Measurements from ENCODE around the gene C9orf50.

C9orf50 gene

DNA sequence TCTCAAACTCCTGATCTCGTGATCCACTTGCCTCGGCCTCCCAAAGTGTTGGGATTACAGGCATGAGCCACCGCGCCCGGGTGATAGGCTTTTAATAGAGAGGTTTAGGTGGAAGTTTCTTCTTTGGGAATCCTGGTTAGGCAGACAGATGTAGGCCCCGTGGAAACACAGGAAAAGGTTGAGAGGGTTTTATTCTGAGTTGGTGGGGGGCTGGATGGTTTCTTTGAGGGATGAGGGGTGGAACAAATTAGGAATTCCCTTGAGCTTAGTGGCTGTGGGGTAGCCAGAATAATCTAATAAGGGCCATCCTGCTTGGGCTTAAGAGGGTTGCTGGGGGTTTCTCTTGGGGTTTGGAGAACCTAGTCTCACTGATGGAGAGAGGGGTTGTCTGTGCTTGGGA lies 30.4 kb downstream of the C9orf50 start:
- DNase-seq (ENCODE audit: low spot score) = no peak

DNA sequence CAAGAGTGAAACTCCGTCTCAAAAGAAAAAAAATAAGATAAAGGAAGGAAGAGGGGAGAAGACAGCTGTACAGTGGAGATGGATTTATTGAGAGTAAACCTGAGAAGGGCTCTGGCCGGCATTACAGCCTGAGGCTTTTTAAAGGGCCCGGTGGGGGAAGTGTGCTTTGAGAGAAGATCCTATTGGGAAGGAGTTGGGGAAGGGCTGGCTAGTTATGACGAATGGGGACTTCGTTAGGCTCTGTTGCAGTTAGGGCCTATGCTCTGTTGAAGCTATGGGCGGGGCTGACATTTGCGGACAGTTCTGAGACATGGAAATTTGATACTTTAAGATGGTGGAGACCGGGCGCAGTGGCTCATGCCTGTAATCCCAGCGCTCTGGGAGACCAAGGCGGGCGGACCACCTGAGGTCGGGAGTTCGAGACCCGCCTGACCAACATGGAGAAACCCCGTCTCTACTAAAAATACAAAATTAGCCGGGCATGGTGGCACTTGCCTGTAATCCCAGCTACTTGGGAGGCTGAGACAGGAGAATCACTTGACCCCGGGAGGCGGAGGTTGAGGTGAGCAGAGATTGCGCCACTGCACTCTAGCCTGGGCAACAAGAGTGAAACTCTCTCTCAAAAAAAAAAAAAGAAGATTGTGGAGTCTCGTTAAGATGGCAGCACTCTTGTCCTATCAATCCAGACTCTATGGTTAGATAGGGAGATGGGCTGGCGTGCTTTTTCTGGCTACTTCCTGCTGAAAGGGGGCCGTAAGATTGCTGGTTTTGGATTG lies 33.2 kb downstream of the C9orf50 start:
- no peak for DNase-seq (ENCODE audit: low spot score)

DNA sequence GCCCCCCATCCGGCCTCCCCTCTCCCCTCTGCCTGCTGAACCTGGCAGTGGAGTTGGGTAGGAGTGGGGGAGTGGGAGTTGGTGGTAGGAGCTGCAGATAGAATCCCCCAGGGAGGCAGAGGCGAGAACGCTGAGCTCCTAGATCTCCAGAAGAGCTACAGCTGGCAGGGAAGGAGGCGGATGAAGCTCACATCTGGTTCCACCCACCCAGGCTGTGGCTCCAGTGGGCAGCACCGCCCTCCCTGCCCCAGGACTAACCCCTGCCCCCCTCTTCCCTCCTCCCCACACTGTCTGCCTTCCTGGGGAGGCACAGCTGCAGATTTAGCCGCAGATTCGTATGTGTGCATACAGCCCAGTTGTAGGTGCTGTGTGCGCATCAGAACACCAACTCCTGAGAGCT lies 34.2 kb downstream of the C9orf50 start:
- no peak for DNase-seq (ENCODE audit: low spot score)

DNA sequence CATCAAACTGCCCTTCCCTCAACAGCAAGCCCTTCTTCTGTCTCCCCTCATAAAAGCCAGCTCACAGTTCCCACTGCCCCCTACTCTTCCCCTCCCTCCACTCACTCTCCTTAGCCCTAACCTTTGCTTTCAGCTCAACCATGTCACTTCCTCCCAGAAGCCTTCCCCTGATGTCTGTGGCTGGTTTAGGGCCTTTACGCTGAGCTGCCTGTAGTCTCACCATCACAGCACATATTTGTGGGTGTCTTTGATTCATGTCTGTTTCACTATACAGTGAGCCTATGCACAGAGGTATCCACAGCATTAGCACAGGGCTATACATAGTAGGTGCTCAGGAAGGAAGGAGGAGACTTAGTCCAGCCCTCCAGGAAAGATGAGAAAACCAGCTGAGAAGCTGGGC lies 34.7 kb downstream of the C9orf50 start:
- DNase-seq (ENCODE audit: low spot score) = no peak

DNA sequence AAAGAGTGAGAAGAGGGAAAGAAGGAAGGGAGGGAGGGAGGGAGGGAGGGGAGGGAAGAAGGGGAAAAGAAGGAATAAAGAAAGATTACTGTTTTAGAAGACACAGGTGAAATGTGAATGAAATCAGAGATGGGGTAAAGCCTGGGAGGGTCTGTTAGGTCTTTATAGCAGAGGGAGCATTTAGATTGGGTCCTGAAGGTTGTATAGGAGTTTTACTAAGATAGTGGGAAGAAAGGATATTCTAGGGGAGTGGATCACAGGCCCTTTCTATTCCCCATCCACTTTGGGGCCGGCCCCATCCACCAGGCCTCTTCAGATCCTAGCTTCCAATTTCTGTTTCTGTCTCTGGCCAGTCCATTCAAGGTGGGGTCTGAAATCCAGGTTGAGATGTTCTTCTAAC lies 35.5 kb downstream of the C9orf50 start:
- DNase-seq (ENCODE audit: low spot score) = no peak

DNA sequence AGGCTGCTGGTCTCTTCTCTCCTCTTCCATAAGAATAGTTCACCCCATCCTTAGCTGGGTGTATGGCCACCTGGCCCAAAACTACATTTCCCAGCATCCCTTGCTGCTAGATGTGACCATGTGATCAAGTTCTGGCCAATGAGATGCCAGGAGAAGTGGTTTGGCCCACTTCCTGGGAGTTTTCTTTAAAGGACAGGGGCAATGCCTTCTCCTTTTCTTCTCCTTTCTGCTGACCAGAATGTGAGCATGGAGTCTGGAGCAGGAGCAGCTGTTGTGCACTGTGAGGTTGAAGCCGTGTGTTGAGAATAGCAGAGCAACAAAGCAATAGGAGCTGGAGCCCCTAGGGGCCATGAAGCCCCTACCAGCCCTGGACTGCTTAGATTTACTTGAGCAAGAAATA lies 36.8 kb downstream of the C9orf50 start:
- peak; percentile 78 for DNase-seq (ENCODE audit: low spot score)

DNA sequence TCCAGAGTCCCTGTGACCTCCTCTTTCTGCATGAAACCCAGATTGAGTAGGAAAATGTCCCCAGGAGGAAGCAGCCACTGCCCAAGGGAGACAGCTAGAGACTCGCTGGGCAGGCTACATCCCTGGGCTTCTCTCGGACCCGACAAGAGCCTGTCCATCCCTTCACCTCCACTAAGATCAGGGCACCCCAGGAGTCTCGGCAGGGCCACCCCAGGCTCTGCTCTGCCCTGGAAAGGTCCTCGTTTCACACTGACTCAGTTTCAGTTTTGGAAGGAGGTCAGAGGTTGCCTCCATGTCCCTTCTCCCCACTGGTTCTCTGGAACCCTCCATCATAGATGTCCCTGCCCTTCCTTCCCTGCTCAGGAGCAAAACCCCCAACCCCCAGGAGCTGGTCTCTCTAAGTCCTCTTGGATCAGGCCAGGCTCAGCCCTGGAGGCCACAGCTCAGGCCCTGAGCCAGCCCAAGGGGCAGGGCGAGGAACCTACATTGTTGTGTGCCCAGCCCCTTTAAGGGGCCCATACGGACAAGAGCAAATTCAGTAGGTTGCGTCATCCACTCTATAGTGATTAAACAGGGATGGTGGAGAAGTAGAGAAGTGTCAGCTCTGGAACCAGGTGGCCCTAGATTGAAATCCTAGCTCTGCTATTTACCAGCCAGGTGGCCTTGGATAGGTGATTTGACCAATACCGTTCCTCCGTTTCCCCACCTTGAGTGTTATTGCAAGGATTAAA lies 37.4 kb downstream of the C9orf50 start:
- DNase-seq (ENCODE audit: low spot score) = no peak

DNA sequence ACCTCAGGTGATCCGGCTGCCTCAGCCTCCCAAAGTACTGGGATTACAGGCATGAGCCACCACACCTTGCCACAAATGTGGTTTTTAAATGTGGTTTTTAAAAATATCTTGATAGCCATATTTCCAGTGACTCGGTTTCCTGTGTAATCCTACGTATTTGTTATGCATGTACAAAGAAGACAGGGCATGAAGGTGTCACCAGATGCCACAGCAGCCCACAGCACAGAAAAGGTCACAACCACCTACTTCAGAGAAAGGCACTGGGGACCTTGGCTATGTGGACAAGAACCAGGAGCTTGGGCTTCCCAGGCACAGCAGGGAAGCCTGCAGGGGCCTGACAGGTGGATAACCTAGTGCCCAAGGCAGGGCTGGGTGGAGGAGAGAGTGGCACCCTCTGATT lies 38.0 kb downstream of the C9orf50 start:
- no peak for DNase-seq (ENCODE audit: low spot score)

DNA sequence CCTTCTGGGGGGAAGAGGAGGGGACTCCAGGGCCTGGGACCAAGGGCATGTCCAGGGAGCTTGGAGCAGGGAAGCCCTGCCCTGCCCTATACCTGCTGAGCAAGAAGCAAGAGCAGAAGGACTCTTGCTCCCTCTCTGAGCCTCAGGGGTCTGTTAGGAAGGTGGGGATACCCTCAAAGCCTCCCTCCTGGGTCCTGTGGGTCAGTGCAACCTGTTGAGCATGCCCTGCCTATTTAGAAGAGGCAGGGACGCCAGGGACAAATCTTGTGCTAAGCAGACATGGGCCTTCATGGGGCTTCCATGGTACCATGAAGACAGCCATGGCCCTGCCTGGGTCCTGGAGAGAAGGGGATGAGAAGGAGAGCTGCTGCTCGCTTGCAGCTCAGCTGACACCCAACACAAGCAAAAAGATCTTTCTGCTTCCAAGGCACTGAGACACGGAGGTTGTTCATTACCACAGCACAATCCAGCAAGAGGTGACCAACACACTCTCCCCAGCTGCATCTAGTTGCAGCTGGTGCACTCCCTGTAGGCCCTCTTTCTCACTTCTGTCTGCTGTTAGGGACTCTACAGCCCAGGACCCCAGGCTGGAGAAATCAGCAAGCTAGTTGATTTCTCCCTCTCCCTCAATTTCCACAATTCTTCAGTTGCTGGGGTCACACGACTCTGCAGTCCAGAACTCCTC lies 39.3 kb downstream of the C9orf50 start:
- no peak for DNase-seq (ENCODE audit: low spot score)

DNA sequence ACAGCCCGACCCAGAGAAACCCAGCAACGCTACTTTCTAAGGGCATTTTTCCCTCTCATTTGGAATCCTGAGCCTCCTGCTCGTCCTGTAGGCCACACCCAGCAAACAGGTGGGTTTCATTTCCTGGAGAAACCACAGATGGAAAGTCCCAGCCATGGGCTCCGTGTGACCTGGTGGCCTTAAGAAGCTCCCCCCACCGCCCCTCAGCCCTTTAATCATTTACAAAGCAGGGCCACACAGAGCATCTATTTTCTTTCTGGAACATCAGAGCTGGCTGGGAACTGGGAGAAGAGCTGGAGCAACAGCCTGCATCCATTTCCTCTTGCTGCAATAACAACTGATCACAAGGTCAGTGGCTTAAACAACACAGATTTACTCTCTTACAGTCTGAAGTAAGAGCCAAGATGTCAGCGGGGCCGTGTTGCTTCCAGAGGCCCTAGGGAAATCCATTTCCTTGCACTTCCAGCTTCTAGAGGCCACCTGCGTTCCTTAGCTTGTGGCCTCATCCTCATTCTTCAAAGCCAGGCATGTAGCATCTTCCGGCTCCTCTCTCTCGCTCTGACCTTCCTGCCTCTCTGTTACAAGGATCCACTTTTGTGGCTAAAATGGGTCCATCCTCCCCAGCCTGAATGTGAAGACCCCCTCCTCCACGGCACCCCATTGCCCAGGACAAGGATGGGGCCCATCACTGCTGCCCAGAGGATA lies 40.5 kb downstream of the C9orf50 start:
- DNase-seq (ENCODE audit: low spot score) = no peak

DNA sequence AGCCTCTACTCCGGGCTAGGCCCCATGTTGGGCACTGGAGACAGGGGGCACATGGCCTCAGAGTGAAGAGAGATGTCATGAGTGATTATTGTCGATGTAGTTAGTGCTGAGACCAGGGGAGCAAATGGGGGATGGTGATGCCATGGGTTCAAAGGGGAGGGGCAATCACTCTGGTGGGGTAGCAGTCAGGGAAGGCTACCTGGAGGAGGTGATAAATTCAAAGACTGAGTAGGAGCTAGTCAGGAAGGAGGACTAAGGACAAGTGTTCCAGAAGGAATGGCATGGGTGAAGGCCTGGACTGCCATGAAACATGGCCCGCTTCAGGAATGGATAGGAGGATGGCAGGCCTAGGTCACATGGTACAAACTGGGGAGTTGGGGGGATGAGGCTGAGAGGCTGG lies 41.6 kb downstream of the C9orf50 start:
- DNase-seq (ENCODE audit: low spot score) = no peak

DNA sequence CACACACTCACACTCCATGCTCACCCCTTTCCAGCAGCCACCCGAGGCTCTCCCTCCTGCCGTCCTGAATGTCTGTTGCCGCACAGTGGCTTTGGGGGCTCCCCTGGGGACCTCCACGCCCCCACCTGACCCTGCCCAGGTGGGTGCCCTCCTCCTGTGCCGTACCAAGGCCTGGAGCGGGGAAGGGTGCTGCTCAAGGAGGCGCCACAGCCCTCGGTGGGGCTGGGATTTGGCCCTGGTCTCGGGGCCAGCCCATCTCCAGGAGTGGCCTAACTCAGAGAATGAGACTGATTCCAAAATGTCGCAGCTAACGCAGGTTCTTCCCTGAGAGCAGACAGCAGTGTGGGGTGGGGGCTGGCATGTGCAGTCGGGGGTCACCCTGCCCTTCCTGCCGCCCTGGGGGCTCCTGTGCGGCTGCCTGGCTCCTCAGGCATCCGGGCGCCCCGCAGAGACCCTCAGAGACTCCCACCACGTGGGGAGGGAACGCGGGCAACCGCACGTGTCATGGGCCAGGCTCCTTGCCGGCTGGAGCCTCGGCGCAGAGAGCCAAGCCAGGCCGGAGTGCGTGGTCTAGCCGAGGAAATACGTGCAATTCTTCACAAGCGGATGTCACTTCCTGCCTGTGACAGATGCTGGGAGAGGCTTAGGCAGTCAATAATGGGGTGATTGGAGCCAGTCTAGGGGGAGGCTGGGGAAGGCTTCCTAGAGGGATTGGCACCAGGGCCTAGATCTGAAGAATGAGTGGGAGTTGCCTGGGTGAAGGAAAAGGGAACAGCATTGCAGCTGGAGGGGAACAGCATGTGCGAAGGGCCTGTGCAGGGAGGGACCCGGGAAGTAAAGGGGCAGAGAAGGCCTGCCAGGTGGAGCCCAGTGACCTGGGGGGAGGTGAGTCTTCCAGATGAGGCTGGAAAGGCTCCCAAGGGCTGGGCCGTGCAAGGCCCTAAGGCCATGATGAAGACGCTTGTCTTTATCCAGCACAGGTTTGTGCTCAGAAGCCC lies 44.1 kb downstream of the C9orf50 start:
- no peak for DNase-seq (ENCODE audit: low spot score)

DNA sequence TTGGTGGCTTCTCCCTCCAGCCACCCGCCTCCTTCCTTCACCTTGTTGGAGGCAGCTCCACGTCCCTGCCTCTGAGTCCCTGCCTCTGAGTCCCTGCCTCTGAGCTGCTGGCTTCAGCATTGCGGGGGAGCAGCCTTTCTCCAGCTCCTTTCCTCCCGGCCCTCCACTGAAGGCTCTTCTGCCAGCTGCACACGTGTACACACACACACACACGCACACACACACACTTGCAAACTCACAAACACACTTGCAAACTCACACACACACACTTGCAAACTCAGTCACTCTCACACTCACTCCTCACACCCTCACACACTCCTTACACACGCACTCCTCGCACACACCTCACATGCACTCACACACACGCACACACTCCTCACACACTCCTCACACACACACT lies 45.1 kb downstream of the C9orf50 start:
- no peak for DNase-seq (ENCODE audit: low spot score)

DNA sequence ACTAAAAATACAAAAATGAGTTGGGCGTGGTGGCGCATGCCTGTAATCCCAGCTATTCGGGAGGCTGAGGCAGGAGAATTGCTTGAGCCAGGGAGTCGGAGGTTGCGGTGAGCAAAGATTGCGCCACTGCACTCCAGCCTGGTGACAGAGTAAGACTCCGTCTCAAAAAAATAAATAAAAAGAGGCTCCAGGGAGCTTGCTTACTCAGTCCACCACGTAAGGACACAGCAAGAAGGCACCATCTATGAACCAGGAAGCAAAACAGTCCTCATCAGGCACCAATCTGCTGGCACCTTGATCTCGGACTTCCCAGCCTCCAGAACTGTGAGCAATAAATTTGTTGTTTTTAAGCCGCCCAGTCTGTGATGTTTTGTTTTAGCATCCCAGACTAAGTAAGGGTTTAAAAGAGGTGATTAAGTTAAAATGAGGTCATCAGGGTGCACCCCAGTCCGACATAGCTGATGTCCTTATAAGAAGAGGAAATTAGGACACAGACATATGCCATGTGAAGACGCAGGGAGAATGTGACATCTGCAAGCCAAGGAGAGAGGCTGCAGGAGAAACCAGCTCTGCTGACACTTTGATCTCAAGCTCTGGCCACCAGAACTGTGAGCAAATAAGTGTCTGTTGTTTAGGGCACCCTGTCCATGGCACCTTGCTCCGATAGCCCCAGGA lies 45.9 kb downstream of the C9orf50 start:
- DNase-seq (ENCODE audit: low spot score) = no peak

DNA sequence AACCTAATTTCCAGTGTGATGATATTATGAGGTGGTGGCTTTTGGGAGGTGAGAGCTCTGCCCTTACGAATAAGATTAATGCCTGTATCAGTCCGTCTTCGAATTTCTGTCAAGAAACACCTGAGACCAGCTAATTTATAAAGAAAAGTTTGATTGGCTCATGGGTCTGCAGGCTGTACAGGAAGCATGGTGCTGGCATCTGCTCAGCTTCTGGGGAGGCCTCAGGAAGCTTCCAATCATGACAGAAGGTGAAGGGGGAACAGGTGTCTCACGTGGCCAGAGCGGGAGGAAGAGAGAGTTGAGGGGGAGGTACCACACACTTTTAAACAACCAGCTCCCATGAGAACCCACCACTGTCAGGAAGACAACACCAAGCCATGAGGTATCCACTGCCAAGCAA lies 46.9 kb downstream of the C9orf50 start:
- DNase-seq (ENCODE audit: low spot score) = no peak

DNA sequence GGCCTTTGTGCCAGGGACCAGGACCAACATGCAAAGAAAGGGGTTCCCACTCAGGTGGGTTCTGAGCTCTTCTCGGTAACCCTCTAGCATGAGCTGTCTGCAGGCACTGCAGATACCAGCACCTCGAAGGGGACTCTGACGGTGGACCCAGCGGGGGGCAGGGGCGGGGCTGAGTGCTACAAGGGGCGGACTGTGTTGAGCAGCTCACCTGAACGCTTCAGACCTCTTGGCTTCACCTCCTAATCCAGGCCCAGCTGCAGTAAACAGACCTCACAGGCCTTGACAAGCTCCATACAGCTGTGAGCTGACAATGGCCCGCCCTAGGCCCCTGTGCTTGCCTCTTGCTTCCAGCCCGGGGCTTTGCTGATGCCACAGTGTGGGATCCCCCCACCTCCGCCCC lies 48.4 kb downstream of the C9orf50 start:
- DNase-seq (ENCODE audit: low spot score) = no peak

DNA sequence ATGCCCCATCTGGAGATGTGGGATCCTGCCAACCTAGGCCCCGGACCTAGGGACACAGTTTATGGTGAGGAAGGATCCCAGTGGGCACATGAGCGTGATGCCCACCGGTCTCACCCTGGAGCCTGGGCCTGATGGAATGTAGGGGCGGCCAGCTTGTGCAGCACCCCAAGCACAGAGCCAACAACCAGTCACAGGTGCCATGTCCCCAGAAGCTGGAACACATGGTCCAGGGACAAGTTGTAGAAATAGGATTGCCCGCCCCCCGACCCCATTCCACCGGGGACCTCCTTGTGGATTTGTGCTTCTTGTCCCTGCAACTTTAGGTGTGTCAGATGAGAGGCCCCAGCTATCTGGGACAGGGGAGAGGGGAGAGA lies 48.9 kb downstream of the C9orf50 start:
- no peak for DNase-seq (ENCODE audit: low spot score)

DNA sequence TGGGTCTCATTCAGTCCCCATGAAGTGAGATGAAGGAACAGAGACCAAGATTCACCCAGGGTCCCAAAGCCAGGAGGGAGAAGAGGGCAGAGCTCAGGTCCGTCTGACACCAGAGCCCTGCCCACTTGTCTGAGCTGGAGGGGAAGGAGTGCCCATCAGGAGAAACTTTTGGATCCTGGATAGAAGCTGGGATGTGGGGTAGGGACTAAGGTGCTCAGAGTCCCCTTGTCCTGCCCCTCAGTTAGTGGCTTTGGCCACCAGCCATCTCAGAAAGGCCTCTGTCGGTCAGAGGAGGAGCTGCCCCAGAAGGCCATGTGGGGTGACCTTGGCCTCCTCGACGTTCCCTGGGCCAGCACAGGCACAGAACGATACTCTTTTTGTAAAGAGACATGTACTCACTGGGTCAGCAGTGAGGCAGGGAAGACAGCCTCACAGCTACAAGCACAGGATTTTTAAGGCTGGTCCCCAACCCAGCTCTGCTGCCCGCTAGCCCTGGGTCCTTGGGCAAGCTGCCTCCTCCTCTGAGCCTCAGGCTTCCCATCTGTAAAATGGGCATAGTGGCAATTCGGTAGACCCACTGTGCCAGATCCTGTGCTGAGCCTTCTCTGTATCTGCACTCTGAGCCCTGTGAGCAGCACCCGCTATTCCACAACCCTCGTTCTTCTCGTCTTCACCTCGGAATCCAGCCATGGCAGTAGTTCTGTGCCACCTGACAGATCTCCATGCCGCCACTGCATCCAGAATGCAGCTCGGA lies 49.4 kb downstream of the C9orf50 start:
- no peak for DNase-seq (ENCODE audit: low spot score)

DNA sequence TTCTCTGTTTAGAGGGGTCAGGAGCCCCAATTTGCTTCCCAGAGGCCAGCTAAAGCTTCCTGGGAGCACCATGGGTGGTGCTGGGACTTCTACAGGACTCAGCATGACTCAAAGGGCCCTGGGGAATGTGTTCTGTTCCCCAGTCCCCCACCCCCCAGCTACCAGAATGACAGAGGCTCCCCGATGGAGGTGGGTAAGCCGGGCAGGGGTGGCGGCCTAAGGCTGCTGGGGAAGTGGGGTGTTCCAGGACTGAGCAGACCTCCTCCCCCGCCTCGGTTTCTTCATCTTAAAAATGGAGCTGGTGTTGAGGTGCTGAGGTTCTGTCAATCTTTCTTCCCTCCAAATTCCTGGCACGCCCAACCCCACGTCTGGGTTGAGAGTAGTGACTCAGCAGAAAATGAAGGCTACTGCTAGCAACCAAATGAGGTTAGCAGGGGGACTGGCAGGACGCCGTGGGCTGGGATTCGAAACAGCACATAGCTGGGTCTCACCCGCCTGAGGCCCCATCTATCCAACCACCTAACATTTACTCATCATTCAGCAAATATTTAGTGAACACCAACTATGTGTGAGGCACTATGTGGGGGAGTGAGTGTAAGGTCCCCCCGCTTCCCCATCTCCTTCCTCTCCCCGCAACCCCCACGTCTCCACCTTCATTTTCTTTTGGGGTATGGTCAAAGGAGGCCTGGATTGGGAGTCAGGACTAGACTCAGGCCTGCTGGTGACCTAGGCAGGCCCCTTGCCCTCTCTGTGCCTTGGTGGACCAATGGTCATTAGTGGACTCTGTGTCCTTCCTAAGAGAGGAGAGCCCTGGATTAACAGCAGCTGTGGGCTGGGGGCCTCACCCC lies 50.2 kb downstream of the C9orf50 start:
- DNase-seq (ENCODE audit: low spot score) = peak; percentile 38

Measured in pons (tissue), 1 donor.